Measurements from ENCODE around the gene LMNTD2.

DNA sequence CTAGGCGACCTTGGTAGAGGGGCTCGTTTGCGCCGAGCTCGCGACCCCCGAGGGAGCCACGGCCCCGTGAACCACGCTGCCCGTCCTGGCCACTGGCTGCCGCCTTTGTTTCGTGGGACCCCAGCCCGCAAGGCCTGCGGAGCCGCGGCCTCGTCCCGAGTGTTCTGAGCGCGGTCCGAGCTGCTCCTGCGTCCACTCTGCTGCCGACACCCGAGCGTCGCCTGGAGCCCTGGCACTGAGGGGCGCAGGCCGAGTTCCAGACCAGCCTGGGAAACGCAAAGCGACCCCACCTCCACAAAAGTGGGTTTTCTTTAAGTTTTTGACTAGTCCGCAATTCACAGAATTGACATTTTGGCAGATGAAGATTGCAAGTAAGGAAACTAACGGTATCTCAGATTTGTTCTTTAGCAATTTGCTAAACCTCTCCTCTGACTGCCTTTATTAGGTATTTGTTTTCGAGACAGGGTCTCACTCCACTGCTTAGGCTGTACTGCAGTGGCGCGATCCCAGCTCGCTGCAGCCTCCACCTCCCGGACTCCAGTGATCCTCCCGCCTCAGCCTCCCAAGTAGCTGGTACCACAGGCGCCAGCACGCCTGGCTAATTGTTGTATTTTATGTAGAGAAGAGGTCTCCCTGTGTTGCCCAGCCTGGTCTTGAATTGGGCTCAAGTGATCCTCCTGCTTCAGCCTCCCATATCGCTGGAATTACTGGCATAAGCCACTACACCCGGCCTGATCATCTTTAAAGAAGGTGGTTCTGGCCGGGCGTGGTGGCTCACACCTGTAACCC lies 52.6 kb downstream of the LMNTD2 start:
- TF ChIP-seq, protein P1, sequence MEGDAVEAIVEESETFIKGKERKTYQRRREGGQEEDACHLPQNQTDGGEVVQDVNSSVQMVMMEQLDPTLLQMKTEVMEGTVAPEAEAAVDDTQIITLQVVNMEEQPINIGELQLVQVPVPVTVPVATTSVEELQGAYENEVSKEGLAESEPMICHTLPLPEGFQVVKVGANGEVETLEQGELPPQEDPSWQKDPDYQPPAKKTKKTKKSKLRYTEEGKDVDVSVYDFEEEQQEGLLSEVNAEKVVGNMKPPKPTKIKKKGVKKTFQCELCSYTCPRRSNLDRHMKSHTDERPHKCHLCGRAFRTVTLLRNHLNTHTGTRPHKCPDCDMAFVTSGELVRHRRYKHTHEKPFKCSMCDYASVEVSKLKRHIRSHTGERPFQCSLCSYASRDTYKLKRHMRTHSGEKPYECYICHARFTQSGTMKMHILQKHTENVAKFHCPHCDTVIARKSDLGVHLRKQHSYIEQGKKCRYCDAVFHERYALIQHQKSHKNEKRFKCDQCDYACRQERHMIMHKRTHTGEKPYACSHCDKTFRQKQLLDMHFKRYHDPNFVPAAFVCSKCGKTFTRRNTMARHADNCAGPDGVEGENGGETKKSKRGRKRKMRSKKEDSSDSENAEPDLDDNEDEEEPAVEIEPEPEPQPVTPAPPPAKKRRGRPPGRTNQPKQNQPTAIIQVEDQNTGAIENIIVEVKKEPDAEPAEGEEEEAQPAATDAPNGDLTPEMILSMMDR (IDR thresholded peaks at IDR 0.05 in 8 of 11, conservative IDR thresholded peaks at IDR 0.05 in 3 of 11), result no peak
- TF ChIP-seq POLR2AphosphoS5 (IDR thresholded peaks at IDR 0.05) (no peak), POLR2A (IDR thresholded peaks at IDR 0.05) (no peak)

Data from spleen (tissue), 7 donors.